ENCODE data around the gene LAMB4.

Gene LAMB4

DNA sequence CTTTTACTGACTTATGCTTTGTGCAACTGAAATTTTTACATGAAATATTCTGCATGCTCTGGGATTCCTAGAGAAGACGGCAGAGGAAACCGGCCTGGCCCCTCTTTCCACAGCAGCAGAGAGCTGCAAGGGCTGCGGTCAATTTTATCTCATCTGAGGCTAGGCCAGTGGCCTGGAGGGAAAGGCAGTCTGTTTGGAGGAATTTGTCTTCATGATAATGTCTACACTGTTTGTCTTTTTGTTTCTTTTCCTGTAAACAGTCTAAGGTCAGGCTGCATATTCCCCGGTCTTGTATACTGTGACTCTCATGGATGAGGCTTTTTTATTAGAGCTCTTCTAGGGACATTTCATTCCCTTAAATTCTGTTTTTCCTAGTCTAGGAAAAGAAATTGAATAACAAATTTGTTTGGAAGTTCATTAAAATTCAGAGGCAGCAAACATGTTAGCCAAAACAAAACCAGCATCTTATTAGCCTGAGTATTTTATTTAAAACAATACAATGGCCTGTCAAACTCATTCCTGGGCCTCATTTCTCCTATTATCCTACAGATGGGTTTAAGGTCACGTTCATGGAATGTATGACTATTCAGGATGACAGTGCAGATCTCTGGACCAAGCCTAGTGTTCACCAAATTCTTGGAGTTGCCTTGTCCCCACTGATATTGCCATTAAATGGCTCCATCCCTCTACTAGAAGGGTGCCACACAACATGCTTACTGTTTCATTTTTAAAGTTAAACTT is 26.4 kb downstream of the LAMB4 start:
- no peak for DNase-seq

DNA sequence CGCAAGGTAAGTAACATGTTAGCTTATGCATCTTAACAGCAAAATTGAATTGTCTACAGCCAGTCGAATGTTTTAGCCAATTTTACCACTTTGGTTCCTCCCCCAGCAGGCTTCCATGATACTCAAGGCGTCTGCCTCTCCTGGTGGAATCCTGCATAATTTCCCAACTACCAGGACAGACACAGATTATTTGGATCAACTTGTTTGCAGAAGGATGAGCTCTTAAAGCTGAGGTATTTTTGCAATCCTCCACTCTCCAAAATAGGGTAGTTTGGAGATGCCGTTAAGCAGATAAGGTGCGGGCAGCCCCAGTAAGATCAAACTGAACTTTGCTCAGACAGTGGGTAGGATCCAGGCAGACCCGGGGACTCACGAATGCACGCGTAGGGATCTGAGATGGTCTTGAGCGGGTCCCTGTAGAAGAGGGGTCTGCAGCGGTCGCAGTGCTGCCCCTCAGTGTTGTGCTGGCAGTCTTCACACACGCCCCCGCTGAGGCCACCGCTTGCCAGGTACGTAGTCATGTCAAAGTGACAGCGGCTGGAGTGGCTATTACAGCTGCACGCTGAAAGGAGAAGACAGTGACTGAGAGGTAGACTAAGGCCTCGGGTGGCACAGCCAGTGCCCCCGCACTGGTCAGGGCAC is 27.4 kb downstream of the LAMB4 start:
- DNase-seq, result no peak

DNA sequence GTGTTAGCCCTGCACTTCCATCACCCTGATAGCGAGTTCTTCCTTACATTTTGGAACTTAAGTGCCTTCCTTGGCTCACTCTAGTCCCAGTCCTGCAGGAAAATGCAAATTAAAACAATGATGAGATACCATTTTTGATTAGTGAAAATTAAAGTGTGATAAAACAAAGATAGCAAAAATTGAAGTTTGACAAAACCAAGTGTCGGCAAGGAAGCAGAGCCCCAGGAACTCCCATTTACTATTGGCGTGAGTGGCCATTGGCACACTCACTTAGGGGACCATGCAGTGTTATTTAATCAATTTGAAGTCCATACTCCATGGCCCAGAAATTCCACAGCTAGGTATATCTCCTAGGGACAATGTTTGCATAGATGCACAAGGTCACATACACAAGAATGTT is 28.4 kb downstream of the LAMB4 start:
- no peak for DNase-seq

DNA sequence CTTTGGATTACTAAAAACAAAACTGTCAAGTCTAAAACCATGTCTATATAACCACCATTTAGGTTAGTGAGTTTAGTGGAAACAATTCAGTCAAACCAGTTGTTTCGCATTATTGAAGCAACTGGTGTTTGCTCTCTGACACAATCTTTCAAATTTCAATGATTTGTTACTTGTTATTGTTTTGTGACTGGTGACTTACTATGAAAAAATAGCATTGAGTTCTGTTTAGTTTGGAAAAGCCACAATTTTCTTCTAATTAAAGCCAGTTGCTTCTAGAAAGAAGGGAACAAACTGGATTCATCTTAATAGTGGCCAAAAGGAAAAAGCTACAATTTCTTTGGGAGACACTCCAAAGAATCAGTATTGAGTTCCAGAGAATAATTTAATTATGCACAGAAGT is 30.4 kb downstream of the LAMB4 start:
- DNase-seq, result no peak

DNA sequence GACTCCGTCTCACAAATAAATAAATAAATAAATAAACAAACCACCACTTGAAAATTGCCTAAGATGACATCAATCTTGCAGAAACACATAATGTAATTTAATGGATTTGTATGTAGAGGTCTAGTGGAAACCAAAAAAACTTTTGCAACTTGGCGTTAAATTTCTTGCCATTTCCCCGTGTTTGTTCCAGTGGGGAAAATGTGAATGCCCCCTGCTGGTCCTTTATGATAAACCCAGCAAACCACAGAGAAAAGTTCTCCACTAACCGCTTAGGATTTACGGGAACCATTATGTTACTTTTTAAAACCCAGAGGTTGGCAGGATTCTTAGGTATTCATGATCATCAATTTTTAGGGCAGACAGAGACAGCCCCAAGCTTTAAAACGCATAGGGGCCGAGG is 32.5 kb downstream of the LAMB4 start:
- DNase-seq, result no peak

DNA sequence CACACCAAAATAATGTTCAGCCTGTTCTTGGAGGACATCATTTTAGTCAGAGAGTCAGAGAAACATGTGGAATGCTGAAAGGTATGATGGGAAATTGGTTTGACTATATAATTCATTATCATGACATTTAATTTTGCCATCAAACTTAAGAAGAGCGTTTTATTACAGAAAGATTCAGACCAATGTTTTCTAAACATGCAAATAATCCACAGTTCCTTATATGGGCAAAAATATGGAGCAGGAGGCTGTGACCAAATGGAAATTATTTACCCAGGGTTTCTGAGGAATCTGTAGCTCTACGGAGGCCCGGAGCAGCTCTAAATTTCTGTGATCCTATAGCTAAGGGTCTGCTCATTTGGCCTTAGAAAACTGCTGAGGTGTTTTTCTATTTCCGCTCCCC is 33.2 kb downstream of the LAMB4 start:
- DNase-seq, result no peak

DNA sequence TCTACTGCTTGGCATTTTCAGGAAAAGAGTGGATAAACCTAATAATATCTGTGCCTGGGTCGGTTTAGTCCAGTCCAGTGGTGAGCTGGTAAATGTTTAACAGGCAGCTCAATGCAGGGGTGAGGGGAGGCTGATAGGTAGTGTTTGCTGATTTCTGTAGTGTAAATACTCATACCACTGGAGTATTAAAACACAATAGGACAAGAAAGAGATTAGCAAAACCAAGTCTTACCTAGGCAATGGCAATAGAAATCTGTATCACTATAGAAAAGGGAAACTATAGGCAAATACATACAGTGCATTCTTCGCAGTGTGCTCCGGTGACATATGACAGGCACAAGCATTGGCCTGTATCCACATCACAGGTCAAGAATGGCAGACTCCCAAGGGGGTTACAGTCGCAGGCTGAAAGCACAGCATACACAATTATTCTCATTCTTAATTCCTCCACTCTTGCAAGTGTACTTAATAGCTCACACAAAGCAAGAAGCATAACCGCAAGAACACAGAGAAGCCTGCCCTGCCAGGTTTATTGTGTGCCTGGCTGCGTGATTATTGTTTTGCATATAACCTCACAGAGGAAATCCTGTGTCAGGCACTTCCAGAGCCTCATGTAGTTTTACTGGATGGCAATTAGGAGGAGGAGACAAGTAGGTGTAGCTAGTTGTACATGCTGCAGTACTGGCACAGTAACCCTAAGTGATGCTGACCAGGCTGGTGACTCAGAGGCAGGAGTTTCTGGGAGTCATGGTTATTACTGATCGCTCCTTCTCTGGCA is 35.0 kb downstream of the LAMB4 start:
- no peak for DNase-seq

DNA sequence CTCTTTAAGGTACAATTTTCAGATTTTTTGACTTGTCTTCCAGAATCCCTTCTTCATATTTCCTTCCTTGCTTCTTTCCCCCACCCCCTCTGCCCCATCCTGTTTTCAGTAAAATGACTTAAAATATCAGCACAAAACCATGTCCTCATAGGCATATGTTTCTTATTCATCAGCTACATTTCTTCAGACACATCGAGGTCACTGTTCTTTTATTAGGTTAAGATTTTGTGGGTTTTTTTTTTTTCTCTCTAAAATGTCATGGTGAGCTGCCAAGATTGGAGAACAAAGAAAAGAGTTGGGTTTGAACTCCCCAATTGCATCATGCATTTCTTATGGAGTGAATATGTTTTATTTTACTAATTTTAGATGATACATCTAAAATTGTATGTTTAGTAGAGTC is 35.8 kb downstream of the LAMB4 start:
- DNase-seq, result no peak

DNA sequence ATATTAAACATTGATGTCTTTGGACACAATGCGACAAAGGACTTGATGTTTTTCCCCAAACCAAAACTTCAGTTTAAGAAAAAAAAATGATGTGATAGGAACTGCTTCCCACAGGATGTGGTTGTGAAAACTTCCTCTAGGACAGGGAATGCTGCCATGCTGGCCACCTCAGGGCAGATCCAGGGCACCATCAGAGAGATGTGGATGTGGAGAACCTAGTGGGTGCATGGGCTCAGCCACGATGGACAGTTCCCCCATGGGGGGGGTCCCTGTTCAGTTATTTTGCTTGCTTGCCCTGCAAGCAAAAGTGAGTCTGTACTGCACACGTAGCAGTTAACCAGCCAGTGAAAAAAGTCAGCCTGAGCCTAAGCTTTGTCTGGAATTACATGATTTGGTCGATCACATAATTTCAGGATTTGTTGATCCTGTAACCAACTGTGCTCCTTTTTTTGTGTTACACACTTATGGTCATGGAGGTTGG is 36.3 kb downstream of the LAMB4 start:
- no peak for DNase-seq

DNA sequence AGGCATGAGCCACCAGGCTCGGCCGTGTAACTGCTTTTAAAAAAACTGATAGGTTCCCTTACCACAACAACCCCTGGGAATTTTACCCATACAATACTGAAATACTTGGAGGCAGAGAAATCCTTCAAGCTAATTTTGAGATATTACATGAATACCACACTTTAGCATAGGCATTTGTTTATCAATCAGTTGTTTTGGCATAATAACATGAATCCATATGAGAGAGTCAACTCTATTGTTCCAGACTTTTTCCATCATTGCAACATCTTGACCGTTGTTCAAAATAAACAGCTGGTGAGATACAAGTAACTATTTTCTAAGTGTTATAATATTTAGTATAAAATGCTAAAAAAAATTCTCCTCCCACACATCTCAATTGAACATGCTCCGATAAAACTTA is 36.8 kb downstream of the LAMB4 start:
- no peak for DNase-seq

DNA sequence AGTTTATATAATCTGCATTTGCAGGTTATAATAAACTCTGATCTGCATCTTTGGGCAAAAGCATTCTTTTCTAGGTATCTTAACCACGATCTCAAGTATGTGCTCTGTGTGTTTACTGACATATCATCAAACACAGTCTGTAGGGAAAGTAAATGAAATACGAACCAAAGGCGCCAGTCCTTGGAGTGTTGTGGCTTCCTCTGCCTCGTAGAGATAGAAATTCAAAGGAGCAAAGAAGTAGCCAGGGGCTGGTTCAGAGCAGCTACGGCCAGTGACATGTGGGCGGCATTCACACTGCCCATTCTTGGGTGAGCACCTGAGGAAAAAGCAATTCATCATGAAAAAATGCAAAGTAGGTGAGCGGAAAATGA is 38.7 kb downstream of the LAMB4 start:
- no peak for DNase-seq

DNA sequence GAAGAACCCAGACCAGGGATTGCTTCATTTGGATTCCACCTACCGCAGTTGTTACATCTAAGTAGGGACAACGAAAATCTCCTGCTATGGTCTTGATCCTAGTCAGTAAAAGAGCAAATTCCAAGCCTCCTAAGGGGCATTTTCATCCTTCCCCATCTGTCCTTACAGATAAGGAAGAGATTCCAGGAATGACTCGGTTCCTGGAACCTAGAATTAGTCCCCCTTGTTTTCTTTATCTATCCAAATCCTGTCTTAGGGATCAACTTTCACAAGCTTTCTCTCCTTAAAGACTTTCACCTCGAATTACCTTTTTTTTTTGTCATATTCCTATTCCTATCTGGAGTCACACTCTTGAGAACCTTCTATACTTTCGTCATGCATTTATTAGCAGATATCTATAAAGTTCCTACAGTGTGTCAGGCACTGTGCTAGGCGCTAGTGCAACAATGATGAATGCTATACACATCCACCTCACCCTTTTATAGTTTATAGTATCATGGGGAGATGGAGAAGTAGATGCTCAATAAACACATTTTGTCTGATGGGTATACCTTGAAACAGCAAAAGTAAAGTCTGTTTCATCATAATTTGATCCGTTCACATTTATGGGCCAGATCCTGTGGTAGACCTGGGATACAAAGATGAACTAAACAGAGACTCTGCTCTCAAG is 39.2 kb downstream of the LAMB4 start:
- DNase-seq, result no peak

DNA sequence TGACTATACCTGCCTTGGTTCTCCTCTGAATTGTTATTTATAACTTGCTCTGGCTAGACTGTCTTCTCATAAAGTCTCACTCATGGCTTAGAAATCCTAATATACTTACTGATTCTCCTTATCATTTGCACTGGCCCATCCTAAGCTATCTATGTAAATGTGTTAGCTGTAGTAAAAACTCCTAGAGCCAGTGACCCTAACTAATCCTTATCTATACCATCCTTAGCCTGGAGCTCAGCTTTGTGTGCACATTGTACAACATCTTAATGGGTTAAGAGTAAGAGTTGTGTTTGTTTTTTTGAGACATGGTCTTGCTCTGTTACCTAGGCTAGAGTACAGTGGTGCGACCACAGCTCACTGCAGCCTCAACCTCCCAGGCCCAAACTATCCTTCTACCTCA is 40.8 kb downstream of the LAMB4 start:
- DNase-seq, result no peak

DNA sequence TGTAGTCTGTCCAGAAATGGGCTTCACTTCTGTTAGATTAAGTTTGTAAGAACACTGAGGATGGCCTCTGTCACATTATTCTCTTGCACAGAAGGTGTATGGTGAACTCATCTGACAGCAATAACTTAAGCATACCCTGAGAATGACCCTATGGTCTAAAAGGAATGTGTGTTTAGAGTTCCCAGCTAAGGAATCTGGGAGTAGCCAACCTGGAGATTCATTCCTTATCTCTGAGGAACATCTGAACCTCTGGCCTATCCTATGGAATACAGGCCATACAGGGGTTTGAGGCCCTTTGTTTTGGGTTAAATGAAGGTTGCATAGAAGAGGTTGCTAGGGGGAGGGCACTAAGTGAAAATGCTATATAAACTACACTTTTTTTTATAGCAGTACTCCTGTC is 41.4 kb downstream of the LAMB4 start:
- DNase-seq, result no peak

DNA sequence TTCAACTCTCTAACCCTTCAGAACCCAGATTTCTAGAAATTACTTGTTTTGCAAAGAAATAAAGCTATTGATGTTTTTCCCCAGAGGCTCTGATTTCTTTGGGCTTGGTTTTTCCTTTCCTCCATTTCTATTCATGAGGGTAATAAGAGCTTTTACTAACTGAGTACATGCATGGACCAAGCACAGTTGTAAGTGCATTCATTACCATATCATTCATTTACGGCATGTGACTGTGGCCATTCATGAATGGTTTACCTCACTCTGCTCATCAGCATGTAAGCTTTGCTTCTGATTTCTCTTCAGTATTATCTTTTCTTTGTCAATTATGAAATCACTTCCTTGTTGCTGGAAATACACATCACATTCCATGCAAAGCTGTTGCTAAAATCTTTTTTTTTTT is 42.4 kb downstream of the LAMB4 start:
- no peak for DNase-seq

DNA sequence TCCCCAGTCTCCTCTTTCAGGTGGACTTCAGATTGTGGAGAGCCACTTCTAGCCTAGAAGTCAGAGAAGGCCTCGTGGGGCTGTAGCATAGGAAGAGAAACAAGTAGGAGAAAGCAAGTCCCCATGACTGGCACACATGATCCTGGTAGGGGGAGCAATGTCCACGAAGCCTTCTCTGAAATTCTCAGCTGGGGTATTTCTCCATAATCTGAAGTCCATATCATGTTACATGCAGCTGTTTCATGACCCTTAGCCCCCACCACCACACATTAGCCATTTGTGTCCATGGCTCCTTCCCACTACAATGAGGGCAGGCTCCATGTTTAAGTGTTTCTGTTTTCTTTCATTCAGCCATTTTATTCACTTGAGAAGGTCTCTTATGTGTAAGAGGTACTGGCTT is 43.2 kb downstream of the LAMB4 start:
- DNase-seq, result no peak

DNA sequence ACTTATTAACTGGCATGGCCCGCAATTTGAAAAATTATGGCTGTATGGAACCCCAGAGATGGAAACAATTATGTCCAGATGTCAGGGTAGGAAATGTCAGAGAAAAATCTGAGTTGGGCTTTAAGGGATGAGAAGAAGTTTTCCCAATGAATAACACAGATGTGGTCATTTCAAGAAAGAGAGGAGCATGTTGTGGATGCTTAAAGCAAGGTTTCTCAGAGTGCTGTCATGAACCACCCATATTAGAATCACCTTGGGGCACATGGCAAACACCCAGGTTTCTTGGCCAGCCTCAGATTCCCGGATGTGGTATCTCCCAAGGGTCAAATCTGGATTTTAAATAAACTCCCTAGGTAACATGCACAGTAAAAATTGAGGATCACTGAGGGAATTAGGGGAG is 43.6 kb downstream of the LAMB4 start:
- no peak for DNase-seq

DNA sequence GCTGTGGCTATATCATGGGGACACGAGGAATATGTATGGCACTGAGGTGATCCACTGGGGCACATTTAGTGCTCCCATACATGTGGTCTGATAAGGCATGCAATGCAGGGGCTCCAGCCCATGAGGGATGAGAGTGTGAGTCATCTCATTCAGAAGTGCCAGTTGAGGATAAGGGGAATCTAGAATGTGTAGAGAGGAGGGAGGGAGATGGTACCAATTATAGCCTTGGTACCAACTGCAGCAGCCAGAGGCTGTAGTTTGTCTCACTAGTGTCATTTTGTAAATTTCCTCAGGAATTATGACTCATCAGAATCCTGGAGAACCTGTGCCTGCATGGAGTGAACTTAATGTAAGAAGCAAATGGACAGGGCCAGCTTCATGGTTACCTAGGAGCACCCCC is 46.2 kb downstream of the LAMB4 start:
- DNase-seq, result no peak

DNA sequence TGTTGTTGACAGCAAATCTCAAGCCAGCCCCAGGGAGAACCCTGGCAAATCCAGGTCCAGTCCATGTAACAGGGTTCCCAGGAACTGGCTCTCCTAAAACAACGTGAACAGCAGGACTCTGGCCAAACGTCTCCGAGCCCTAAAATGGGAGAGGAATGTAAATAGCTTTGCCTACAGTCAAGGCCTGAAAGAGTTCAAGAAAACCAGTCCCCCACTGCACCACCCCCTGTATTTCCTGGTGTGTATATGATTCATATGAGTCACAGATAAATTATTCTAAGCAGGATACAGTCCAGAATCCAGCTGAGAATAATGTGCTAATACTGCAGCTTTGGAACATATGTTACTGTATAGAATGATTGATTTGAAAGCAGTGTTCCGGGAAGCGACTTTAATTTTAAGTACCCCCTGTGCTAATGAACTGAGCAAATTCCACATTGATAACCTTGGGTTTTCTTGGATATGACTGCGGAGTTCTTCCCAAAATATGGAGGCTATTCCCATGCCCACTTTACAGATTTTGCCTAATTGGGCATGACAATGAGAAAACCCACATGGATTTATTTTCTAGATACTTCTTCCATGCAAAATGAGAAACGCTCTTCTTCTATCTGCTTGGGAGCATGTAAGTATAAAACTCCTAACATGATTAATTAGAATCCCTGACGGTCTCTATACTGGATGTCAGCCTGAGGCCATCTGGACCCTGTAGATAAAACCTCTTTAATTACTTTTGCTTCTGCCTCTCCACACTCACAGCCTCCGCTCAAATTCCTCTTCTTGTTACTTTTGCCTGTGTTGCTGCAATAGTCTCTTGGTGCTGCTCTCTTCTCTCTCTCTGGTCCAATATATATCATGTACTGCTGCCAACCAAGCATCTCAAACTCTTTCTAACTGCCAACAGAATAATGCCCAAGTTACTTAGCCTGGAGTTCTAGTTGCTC is 50.2 kb downstream of the LAMB4 start:
- DNase-seq, result no peak

DNA sequence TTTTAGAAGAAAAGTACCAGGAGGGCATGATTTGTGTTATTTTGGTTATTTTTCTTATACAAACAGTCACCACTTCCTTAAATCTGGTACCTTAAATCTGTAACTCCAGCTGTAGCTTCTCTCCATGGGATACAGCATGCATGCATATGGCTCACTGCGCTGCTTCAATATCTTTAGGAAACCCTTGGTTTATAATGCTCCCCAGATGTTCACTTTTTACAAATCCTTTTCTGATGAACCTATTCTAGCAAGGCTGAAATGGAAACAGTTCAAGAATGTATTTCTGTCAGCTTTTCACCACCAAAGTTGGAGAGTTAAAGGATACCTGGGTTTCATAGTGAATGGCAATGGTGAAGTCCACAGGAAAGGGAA is 50.9 kb downstream of the LAMB4 start:
- DNase-seq, result no peak

DNA sequence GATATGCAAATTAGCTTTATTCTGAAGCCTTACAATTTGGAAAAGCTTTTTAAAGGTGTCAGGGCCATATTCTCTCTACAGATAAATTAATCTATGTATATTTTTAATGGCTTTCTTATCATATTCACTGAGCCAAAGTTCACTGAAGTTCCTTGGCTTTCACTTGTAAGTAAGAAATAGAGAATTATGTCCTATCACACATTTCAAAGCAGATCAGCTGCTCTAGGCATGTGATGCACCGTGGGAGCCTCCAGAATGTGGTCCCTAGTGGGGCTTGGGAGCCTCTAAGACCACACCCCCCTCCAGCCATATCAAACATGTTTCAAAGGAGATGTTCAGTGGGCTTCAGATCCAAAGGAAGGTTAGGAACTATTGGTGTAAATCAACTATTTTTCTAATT is 51.5 kb downstream of the LAMB4 start:
- DNase-seq, result no peak

DNA sequence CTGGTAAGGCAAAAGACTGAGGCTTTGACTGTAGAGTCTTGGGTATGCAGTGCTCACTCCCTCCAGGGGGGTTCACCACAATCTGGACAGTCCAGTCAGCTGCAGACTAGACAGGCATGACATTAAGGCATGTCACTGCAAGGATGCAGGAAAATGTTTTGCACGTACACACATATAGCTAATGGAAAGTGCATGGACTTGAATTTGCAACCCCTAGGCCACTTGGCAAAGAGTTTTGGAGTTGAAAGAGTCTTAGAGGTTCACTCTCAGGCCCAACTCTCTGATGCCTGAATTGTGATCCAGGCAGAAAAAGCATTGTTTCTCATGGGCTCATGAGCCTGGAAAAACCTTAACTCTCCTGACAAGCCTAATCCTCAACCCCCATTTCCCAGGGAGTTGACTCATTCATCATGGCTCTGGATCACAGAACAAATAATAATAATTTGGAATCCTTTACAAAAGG is 51.9 kb downstream of the LAMB4 start:
- DNase-seq, result no peak
